ENCODE results near the gene TRPV3. TPM values are rescaled to one million over a fixed set of nuclear protein-coding genes. Genes with fewer than 3 reads are reported as not detected.

Gene TRPV3
- total and polyA plus RNA-seq, 2 of the 13 experiments (the other 11 are each of a cell fraction or from before 2014, with no cell fraction given): 0.90 to 1.0 TPM

- no peak for FAIRE-seq
- Histone ChIP-seq H3K9ac (ENCODE audit: insufficient read depth, low read depth, low read length) (no peak overlapping the region), H3K79me2 (ENCODE audit: insufficient read depth, low read length) (no peaks in the 10 kb centered on the region), H2AFZ (ENCODE audit: low read length) (no peak overlapping the region), H3K4me1 (ENCODE audit: insufficient read depth, low read length) (0 out of 2 replicates have a peak, but pooled peaks cover 6% of the 10 kb centered on the region), H3K27ac (ENCODE audit: extremely low read length, insufficient read depth, low read length) (no peak overlapping the region), H4K20me1 (ENCODE audit: insufficient read depth, low read length) (no peaks in the 10 kb centered on the region), H3K27me3 (ENCODE audit: control insufficient read depth in 1 of 2, insufficient read depth in 2 of 2, low read length in 2 of 2) (no peaks in the 10 kb centered on the region), H3K36me3 (replicated peaks in 1 of 2; ENCODE audit: control insufficient read depth in 1 of 2, insufficient read depth in 2 of 2, low read length in 2 of 2) (no peaks in the 10 kb centered on the region), H3K9me3 (ENCODE audit: low read length) (no peaks in the 10 kb centered on the region), H3K4me2 (ENCODE audit: low read depth, low read length) (no peak overlapping the region), H3K4me3 (replicated peaks in 1 of 3; ENCODE audit: insufficient read depth in 1 of 3, low read depth in 2 of 3, low read length in 3 of 3) (no peak overlapping the region)
- intact Hi-C loops (cut with micrococcal nuclease; ENCODE audit: unreplicated experiment) (no loop called here), in situ Hi-C loops (cut with HindIII; ENCODE audit: extremely low pct_ligation_motif_present, low pct_unique_long_range_greater_than_20kb) (no loop called here)
- DNase-seq (ENCODE audit: low spot score): no peak
- POLR2A ChIA-PET: interaction anchor here (1.1 kb wide), 1 partner anchor 18 kb away, joined by 3 read pairs; no protein-coding TSS in a partner anchor
- CTCF ChIA-PET (ENCODE audit: low intra/inter-chr PET ratio, low total read pairs): no interaction called here
- BruUV-seq (replicated peaks): no TSS peak
- no peak for ATAC-seq
- 76% methylated on average over 7 of the region's 8 CpGs for WGBS (ENCODE audit: low lambda C conversion rate)
- TF ChIP-seq ZNF577 (CRISPR knock-in tag; IDR thresholded peaks at IDR 0.05; ENCODE audit: borderline replicate concordance, low read depth) (no peak), CSRNP2 (CRISPR knock-in tag; conservative IDR thresholded peaks at IDR 0.05; ENCODE audit: low read depth) (no peak), ARHGAP35 (CRISPR knock-in tag; IDR thresholded peaks at IDR 0.05; ENCODE audit: borderline replicate concordance) (no peak), SIN3A (IDR thresholded peaks at IDR 0.05; ENCODE audit: borderline replicate concordance, low read depth, low read length) (no peak), ZNF75D (CRISPR knock-in tag; IDR thresholded peaks at IDR 0.05; ENCODE audit: borderline replicate concordance) (no peak), POLR2A (IDR thresholded peaks at IDR 0.05; ENCODE audit: insufficient read depth in 1 of 2, low read depth in 2 of 2, low read length in 2 of 2) (no peak), ZNF30 (CRISPR knock-in tag; IDR thresholded peaks at IDR 0.05) (no peak), GATAD1 (CRISPR knock-in tag; IDR thresholded peaks at IDR 0.05) (no peak), ZNF432 (CRISPR knock-in tag; IDR thresholded peaks at IDR 0.05; ENCODE audit: borderline replicate concordance) (no peak), ZNF749 (CRISPR knock-in tag; IDR thresholded peaks at IDR 0.05; ENCODE audit: borderline replicate concordance) (no peak), EHMT2 (IDR thresholded peaks at IDR 0.05; ENCODE audit: borderline replicate concordance, low read depth, low read length) (no peak), PRPF4 (IDR thresholded peaks at IDR 0.05; ENCODE audit: low read depth, low read length, poor library complexity, severe bottlenecking) (no peak), GMEB2 (CRISPR knock-in tag; IDR thresholded peaks at IDR 0.05; ENCODE audit: low read depth) (no peak), ZNF383 (CRISPR knock-in tag; IDR thresholded peaks at IDR 0.05; ENCODE audit: borderline replicate concordance) (no peak), RNF2 (conservative IDR thresholded peaks at IDR 0.05; ENCODE audit: low read depth) (no peak), HMGXB3 (CRISPR knock-in tag; IDR thresholded peaks at IDR 0.05; ENCODE audit: borderline replicate concordance) (no peak), BORCS8-MEF2B (CRISPR knock-in tag; IDR thresholded peaks at IDR 0.05) (no peak)
Measured at GRCh38 chr17:3511852-3512504, 45.6 kb downstream of the TRPV3 start.
